ENCODE results near the gene B4GALT2. TPM values are rescaled to one million over a fixed set of nuclear protein-coding genes. Genes with fewer than 3 reads are reported as not detected.
A peak's percentile ranks its signal among the peaks of the same experiment; 100 is the strongest.

B4GALT2 gene
- total RNA-seq, 1 donor from 2014 or later, result 56.6 TPM

- no peak overlapping the region for H3K4me3 Mint-ChIP-seq (ENCODE audit: unreplicated experiment)
- no peak for FAIRE-seq
- Histone ChIP-seq H3K4me3 (ENCODE audit: insufficient read depth, low read depth, low read length) (no peak overlapping the region), H3K4me2 (ENCODE audit: low read length) (no peak overlapping the region), H3K4me1 (ENCODE audit: insufficient read depth, low read length) (peaks cover 16% of the 10 kb centered on the region), H2AFZ (ENCODE audit: low read depth, low read length) (no peak overlapping the region), H3K27ac (ENCODE audit: low read depth, low read length) (no peak overlapping the region), H3K36me3 (ENCODE audit: insufficient read depth, low read length) (peaks cover 2% of the 10 kb centered on the region), H3K79me2 (ENCODE audit: insufficient read depth, low read length) (peaks cover 35% of the 10 kb centered on the region), H3K9me3 (ENCODE audit: insufficient read depth, low read depth, low read length) (no peaks in the 10 kb centered on the region), H4K20me1 (ENCODE audit: insufficient read depth, low read length) (peaks cover 59% of the 10 kb centered on the region), H3K27me3 (ENCODE audit: insufficient read depth, low read length) (no peaks in the 10 kb centered on the region), H3K9ac (ENCODE audit: low read length) (no peak overlapping the region)
- H3K4me1 Mint-ChIP-seq (ENCODE audit: low read depth, unreplicated experiment), result peaks cover 25% of the 10 kb centered on the region
- no peaks in the 10 kb centered on the region for H3K9me3 Mint-ChIP-seq (ENCODE audit: unreplicated experiment)
- peaks cover 26% of the 10 kb centered on the region for H3K36me3 Mint-ChIP-seq (ENCODE audit: low read depth, unreplicated experiment)
- no peak overlapping the region for H3K27ac Mint-ChIP-seq (ENCODE audit: unreplicated experiment)
- TF ChIP-seq CTCF (IDR thresholded peaks at IDR 0.05; ENCODE audit: insufficient read depth, low read depth, low read length) (no peak), EZH2 (IDR thresholded peaks at IDR 0.05; ENCODE audit: insufficient read depth, low read length) (no peak)
- no peak for DNase-seq (ENCODE audit: low read depth)
- no peaks in the 10 kb centered on the region for H3K27me3 Mint-ChIP-seq (ENCODE audit: low read depth, unreplicated experiment)
Observed at GRCh38 chr1:43984855-43985254, 5.8 kb downstream of the B4GALT2 start.

- Histone ChIP-seq H3K36me3 (ENCODE audit: insufficient read depth, low read length) (peaks cover 2% of the 10 kb centered on the region), H3K4me3 (ENCODE audit: insufficient read depth, low read depth, low read length) (no peak overlapping the region), H3K9ac (ENCODE audit: low read length) (no peak overlapping the region), H3K4me2 (ENCODE audit: low read length) (no peak overlapping the region), H3K27ac (ENCODE audit: low read depth, low read length) (no peak overlapping the region), H4K20me1 (ENCODE audit: insufficient read depth, low read length) (peaks cover 53% of the 10 kb centered on the region), H2AFZ (ENCODE audit: low read depth, low read length) (no peak overlapping the region), H3K9me3 (ENCODE audit: insufficient read depth, low read depth, low read length) (no peaks in the 10 kb centered on the region), H3K79me2 (ENCODE audit: insufficient read depth, low read length) (peaks cover 23% of the 10 kb centered on the region), H3K27me3 (ENCODE audit: insufficient read depth, low read length) (no peaks in the 10 kb centered on the region), H3K4me1 (ENCODE audit: insufficient read depth, low read length) (peaks cover 8% of the 10 kb centered on the region)
- Mint-ChIP-seq H3K27me3 (ENCODE audit: low read depth, unreplicated experiment) (no peaks in the 10 kb centered on the region), H3K36me3 (ENCODE audit: low read depth, unreplicated experiment) (peaks cover 23% of the 10 kb centered on the region), H3K4me1 (ENCODE audit: low read depth, unreplicated experiment) (peaks cover 20% of the 10 kb centered on the region), H3K4me3 (ENCODE audit: unreplicated experiment) (no peak overlapping the region), H3K27ac (ENCODE audit: unreplicated experiment) (peak overlapping the region; percentile 58), H3K9me3 (ENCODE audit: unreplicated experiment) (no peaks in the 10 kb centered on the region)
- DNase-seq (ENCODE audit: low read depth), result no peak
- FAIRE-seq, result no peak
- TF ChIP-seq CTCF (IDR thresholded peaks at IDR 0.05; ENCODE audit: insufficient read depth, low read depth, low read length) (no peak), EZH2 (IDR thresholded peaks at IDR 0.05; ENCODE audit: insufficient read depth, low read length) (no peak)
Observed at GRCh38 chr1:43985984-43986595, 7.1 kb downstream of the B4GALT2 start.

- no peak for TF ChIP-seq CTCF (IDR thresholded peaks at IDR 0.05; ENCODE audit: insufficient read depth, low read depth, low read length)
- no peak for TF ChIP-seq EZH2 (IDR thresholded peaks at IDR 0.05; ENCODE audit: insufficient read depth, low read length)
- H3K27ac ChIP-seq (ENCODE audit: low read depth, low read length), result no peak overlapping the region
Observed at GRCh38 chr1:43986712-43987111, 7.7 kb downstream of the B4GALT2 start.

More at GRCh38 chr1:43986712-43987111, 7.7 kb downstream of the B4GALT2 start:
- Mint-ChIP-seq H3K4me1 (ENCODE audit: low read depth, unreplicated experiment) (peaks cover 20% of the 10 kb centered on the region), H3K36me3 (ENCODE audit: low read depth, unreplicated experiment) (peaks cover 23% of the 10 kb centered on the region), H3K4me3 (ENCODE audit: unreplicated experiment) (peak overlapping the region; percentile 2), H3K27me3 (ENCODE audit: low read depth, unreplicated experiment) (no peaks in the 10 kb centered on the region), H3K9me3 (ENCODE audit: unreplicated experiment) (no peaks in the 10 kb centered on the region), H3K27ac (ENCODE audit: unreplicated experiment) (peak overlapping the region; percentile 58)
- no peaks in the 10 kb centered on the region for H3K27me3 ChIP-seq (ENCODE audit: insufficient read depth, low read length)
- no peak overlapping the region for H3K4me2 ChIP-seq (ENCODE audit: low read length)
- H2AFZ ChIP-seq (ENCODE audit: low read depth, low read length), result no peak overlapping the region
- peaks cover 17% of the 10 kb centered on the region for H3K79me2 ChIP-seq (ENCODE audit: insufficient read depth, low read length)
- no peak overlapping the region for H3K4me3 ChIP-seq (ENCODE audit: insufficient read depth, low read depth, low read length)
- no peak overlapping the region for H3K9ac ChIP-seq (ENCODE audit: low read length)
- H4K20me1 ChIP-seq (ENCODE audit: insufficient read depth, low read length), result peaks cover 48% of the 10 kb centered on the region
- FAIRE-seq (no peak), DNase-seq (ENCODE audit: low read depth) (no peak)
- peaks cover 10% of the 10 kb centered on the region for H3K4me1 ChIP-seq (ENCODE audit: insufficient read depth, low read length)
- no peaks in the 10 kb centered on the region for H3K36me3 ChIP-seq (ENCODE audit: insufficient read depth, low read length)
- H3K9me3 ChIP-seq (ENCODE audit: insufficient read depth, low read depth, low read length), result no peaks in the 10 kb centered on the region
